Activated CD8-positive, alpha-beta T cell treated with anti-CD3 and anti-CD28 coated beads for 36 hours (primary cell): ENCODE measurements around the gene SMIM44. TPM values are rescaled to one million over a fixed set of nuclear protein-coding genes. Genes with fewer than 3 reads are reported as not detected.

Experiments
- ATAC-seq: fragments of 200-7000 bp; cut with Tn5 transposase; one replicate; pipeline ENCODE4 v1.10.0; 2021; ENCODE audit warnings: mild to moderate bottlenecking, moderate library complexity
- CTCF ChIA-PET: fragments of 350-600 bp; sonication (Branson Sonifier 250); formaldehyde crosslinking; loops from one replicate; lab custom pipeline; 2021; ENCODE audit warnings: antibody characterized with exemption; lab: Charles Lee
- POLR2A ChIA-PET: fragments of 350-600 bp; sonication (Branson Sonifier 250); formaldehyde crosslinking; loops from one replicate; lab custom pipeline; 2021; ENCODE audit warnings: antibody characterized with exemption; lab: Charles Lee
- DNase-seq: peaks from one replicate; pipeline ENCODE4 v3.0.0-alpha.2; 2020
- H3K27ac Mint-ChIP-seq: one replicate; pipeline ENCODE4 v1.8.0; 2021; ENCODE audit warnings: mild to moderate bottlenecking, mixed read lengths
- H3K27me3 Mint-ChIP-seq: one replicate; pipeline ENCODE4 v1.8.0; 2021; ENCODE audit warnings: mixed read lengths
- H3K36me3 Mint-ChIP-seq: one replicate; pipeline ENCODE4 v1.8.0; 2021; ENCODE audit warnings: low read depth, mixed read lengths
- H3K4me1 Mint-ChIP-seq: one replicate; pipeline ENCODE4 v1.8.0; 2021; ENCODE audit warnings: low read depth, mixed read lengths
- H3K4me3 Mint-ChIP-seq: one replicate; pipeline ENCODE4 v1.8.0; 2021; ENCODE audit warnings: mild to moderate bottlenecking, moderate library complexity, mixed read lengths
- H3K9me3 Mint-ChIP-seq: one replicate; pipeline ENCODE4 v1.8.0; 2021; ENCODE audit warnings: mixed read lengths
- intact Hi-C: fragments of 100-400 bp; cut with micrococcal nuclease; formaldehyde crosslinking; loops from one replicate; pipeline ENCODE4 v1.10.0; 2022
- total RNA-seq, 2 experiments: library from RNA; stranded (reverse); gene quantifications; one replicate each; pipeline ENCODE4 v1.2.3, GENCODE V29; 2021
- TF ChIP-seq, protein P1 (sequence below): fragments of 200-600 bp; IDR thresholded peaks from one replicate; pipeline ENCODE4 v1.8.0; 2022; ENCODE audit warnings: antibody characterized with exemption, mild to moderate bottlenecking

The SMIM44 gene
- total RNA-seq, 2 experiments from 2014 or later: not detected

- intact Hi-C loops: loop anchor here (5.0 kb wide), 1 partner anchor 152 kb away; no protein-coding TSS in a partner anchor
- Mint-ChIP-seq H3K4me1 (peaks cover 16% of the 10 kb centered on the region), H3K27ac (no peak overlapping the region), H3K4me3 (no peak overlapping the region), H3K36me3 (no peaks in the 10 kb centered on the region), H3K27me3 (no peaks in the 10 kb centered on the region), H3K9me3 (no peaks in the 10 kb centered on the region)
- CTCF ChIA-PET: interaction anchor here (1.0 to 2.7 kb wide), 3 partner anchors 11 to 170 kb away, joined by 4 to 15 read pairs (median 6); no protein-coding TSS in a partner anchor
- ATAC-seq: no peak
- POLR2A ChIA-PET: no interaction called here
- TF ChIP-seq, protein P1, sequence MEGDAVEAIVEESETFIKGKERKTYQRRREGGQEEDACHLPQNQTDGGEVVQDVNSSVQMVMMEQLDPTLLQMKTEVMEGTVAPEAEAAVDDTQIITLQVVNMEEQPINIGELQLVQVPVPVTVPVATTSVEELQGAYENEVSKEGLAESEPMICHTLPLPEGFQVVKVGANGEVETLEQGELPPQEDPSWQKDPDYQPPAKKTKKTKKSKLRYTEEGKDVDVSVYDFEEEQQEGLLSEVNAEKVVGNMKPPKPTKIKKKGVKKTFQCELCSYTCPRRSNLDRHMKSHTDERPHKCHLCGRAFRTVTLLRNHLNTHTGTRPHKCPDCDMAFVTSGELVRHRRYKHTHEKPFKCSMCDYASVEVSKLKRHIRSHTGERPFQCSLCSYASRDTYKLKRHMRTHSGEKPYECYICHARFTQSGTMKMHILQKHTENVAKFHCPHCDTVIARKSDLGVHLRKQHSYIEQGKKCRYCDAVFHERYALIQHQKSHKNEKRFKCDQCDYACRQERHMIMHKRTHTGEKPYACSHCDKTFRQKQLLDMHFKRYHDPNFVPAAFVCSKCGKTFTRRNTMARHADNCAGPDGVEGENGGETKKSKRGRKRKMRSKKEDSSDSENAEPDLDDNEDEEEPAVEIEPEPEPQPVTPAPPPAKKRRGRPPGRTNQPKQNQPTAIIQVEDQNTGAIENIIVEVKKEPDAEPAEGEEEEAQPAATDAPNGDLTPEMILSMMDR: no peak
- DNase-seq: no peak
Measured at GRCh38 chr19:3474614-3475013, 8.6 kb downstream of the SMIM44 start.

GRCh38 chr19:3474010-3474409, 9.2 kb downstream of the SMIM44 start:
- POLR2A ChIA-PET: no interaction called here
- no peaks in the 10 kb centered on the region for H3K9me3 Mint-ChIP-seq
- CTCF ChIA-PET: interaction anchor here (1.0 to 2.7 kb wide), 8 partner anchors 8 to 169 kb away, joined by 3 to 16 read pairs (median 6); partner anchors contain the start of gene SMIM44
- no peak for DNase-seq
- peaks cover 13% of the 10 kb centered on the region for H3K4me1 Mint-ChIP-seq
- H3K27me3 Mint-ChIP-seq: no peaks in the 10 kb centered on the region
- no peaks in the 10 kb centered on the region for H3K36me3 Mint-ChIP-seq
- intact Hi-C loops: loop anchor here (5.0 kb wide), 1 partner anchor 152 kb away; no protein-coding TSS in a partner anchor
- H3K4me3 Mint-ChIP-seq: no peak overlapping the region
- no peak overlapping the region for H3K27ac Mint-ChIP-seq
- TF ChIP-seq, protein P1: no peak
- ATAC-seq: no peak

DNA sequence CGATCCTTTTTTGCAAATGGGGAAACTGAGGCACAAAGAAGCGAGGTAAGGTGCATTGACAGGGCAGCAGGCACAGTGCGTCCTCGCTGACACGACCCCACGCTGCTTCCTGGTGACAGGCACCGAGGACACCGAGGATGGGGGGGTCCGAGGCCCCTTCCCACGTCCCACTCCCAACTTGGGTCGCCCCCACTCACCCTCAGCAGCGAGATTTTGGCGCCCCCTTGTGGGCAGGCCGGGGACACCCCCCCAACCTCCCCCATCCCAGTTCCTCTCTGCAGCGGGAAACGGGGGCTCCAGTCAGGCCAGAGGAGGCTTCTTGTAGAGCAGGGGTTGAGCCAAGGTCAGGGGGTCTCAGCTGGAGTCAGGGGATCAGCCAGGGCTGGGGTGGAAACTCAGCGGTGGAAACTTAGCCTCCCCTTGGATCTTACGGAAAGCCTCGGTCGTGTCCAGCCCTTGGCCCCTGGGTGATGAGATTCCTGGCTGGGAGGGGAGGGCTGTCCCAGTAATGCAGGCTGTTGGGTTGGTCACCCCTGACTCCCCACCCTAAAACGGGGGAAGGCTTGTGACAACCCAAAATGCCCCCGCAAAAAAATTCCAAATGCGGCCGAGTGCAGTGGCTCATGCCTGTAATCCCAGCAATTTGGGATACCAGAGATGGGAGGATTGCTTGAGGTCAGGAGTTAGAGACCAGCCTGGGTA, 11.1 kb downstream of the SMIM44 start:
- CTCF ChIA-PET: interaction anchor here (0.6 to 2.7 kb wide), 35 partner anchors 10 to 230 kb away, joined by 3 to 16 read pairs (median 4); partner anchors contain the start of gene SMIM44
- DNase-seq (peak; percentile 47), ATAC-seq (no peak)
- Mint-ChIP-seq H3K36me3 (peaks cover 4% of the 10 kb centered on the region), H3K9me3 (peaks cover 6% of the 10 kb centered on the region), H3K4me3 (no peak overlapping the region), H3K27ac (no peak overlapping the region), H3K27me3 (no peaks in the 10 kb centered on the region), H3K4me1 (no peaks in the 10 kb centered on the region)
- POLR2A ChIA-PET: no interaction called here
- TF ChIP-seq, protein P1: peak; percentile 77
- intact Hi-C loops: loop anchor here (5.0 kb wide), 1 partner anchor 150 kb away; no protein-coding TSS in a partner anchor

DNA sequence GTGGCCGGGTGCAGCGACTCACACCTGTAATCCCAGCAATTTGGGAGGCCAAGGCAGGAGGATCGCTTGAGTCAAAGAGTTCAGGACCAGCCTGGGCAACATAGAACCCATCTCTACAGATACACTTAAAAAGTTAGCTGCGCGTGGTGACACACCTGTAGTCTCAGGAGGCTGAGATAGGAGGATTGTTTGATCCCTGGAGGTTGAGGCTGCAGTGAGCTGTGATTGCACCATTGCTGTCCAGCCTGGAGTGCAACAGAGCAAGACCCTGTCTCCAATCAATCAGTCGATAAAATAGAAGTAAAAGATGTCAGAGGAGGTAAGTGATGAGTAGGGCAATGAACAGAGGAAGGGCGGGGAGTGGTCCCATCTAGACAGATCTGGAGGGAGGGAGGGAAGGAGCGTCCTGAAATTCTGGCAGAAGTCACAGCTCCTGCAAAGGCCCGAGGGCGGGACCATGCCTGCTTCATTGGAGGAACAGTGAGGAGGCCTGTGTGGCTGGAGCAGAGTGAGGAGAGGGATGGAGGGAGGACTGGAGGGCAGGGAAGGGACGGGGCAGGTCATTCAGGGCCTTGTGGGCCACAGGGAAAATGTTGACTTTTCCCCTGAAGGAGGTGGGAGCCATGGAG, 12.6 kb downstream of the SMIM44 start:
- Mint-ChIP-seq H3K36me3 (peaks cover 4% of the 10 kb centered on the region), H3K4me1 (no peaks in the 10 kb centered on the region), H3K27me3 (no peaks in the 10 kb centered on the region), H3K27ac (no peak overlapping the region), H3K9me3 (peaks cover 6% of the 10 kb centered on the region), H3K4me3 (no peak overlapping the region)
- ATAC-seq (no peak), DNase-seq (no peak)
- CTCF ChIA-PET: interaction anchor here (0.9 to 2.9 kb wide), 5 partner anchors 9 to 166 kb away, joined by 3 to 17 read pairs (median 4); no protein-coding TSS in a partner anchor
- intact Hi-C loops: loop anchor here (5.0 kb wide), 1 partner anchor 148 kb away; no protein-coding TSS in a partner anchor
- POLR2A ChIA-PET: interaction anchor here (1.0 to 1.3 kb wide), 2 partner anchors 18 to 149 kb away, joined by 3 read pairs; no protein-coding TSS in a partner anchor
- TF ChIP-seq, protein P1: no peak
